Upper lobe of right lung (tissue), 1 donor: ENCODE data around the gene GLTPD2. TPM values are rescaled to one million over a fixed set of nuclear protein-coding genes. Genes with fewer than 3 reads are reported as not detected.

Source experiments
- ATAC-seq: fragments of 200-7000 bp; cut with Tn5 transposase; one replicate; pipeline ENCODE4 v1.9.1; 2020; ENCODE audit warnings: mild to moderate bottlenecking, moderate library complexity
- DNase-seq: peaks from one replicate; pipeline ENCODE4 v3.0.0-alpha.2; 2020
- H3K27ac ChIP-seq: fragments of 200-600 bp; one replicate; pipeline ENCODE4 v1.8.0; 2022
- H3K27me3 ChIP-seq: fragments of 200-600 bp; one replicate; pipeline ENCODE4 v1.8.0; 2022; ENCODE audit warnings: mild to moderate bottlenecking
- H3K36me3 ChIP-seq: fragments of 200-600 bp; one replicate; pipeline ENCODE4 v1.8.0; 2022
- H3K4me1 ChIP-seq: fragments of 200-600 bp; one replicate; pipeline ENCODE4 v1.8.0; 2022
- H3K4me3 ChIP-seq: fragments of 200-600 bp; one replicate; pipeline ENCODE4 v1.8.0; 2022; ENCODE audit warnings: mild to moderate bottlenecking
- H3K9me3 ChIP-seq: fragments of 200-600 bp; one replicate; pipeline ENCODE4 v1.8.0; 2022
- CTCF ChIP-seq: fragments of 200-600 bp; IDR thresholded peaks from one replicate; pipeline ENCODE4 v1.8.0; 2022; ENCODE audit warnings: antibody characterized with exemption
- intact Hi-C: fragments of 100-400 bp; cut with DNase I; formaldehyde crosslinking; loops from one replicate; pipeline ENCODE4 v1.11.0; 2022
- total RNA-seq: library from RNA; stranded (reverse); fragmentation: NEBNext Ultra II Directional; extraction: Animal tissue kit (Norgen Biotek cat#: 25700); gene quantifications from one replicate; pipeline ENCODE4 v1.2.1, GENCODE V29; 2021
- donor health status: DM: no; HTN: yes; CAD: no; lungs with severe emphysema.

Gene GLTPD2
- total RNA-seq, 1 donor from 2014 or later: not detected

- no peaks in the 10 kb centered on the region for H3K27me3 ChIP-seq
- H3K4me1 ChIP-seq: no peaks in the 10 kb centered on the region
- DNase-seq (no peak), ATAC-seq (no peak)
- H3K36me3 ChIP-seq: no peaks in the 10 kb centered on the region
- no peak overlapping the region for H3K27ac ChIP-seq
- no peak overlapping the region for H3K4me3 ChIP-seq
- TF ChIP-seq CTCF: no peak
- no peaks in the 10 kb centered on the region for H3K9me3 ChIP-seq
- intact Hi-C loops: no loop called here
These were observed 46.6 kb upstream of the GLTPD2 start for GRCh38 chr17:4742133-4742532.

- Histone ChIP-seq H3K27ac (no peak overlapping the region), H3K9me3 (no peaks in the 10 kb centered on the region), H3K27me3 (no peaks in the 10 kb centered on the region), H3K4me1 (no peaks in the 10 kb centered on the region), H3K36me3 (no peaks in the 10 kb centered on the region), H3K4me3 (no peak overlapping the region)
- DNase-seq: no peak
- intact Hi-C loops: no loop called here
- no peak for TF ChIP-seq CTCF
- no peak for ATAC-seq
These were observed 46.1 kb upstream of the GLTPD2 start for GRCh38 chr17:4742629-4743028.

- H3K9me3 ChIP-seq: no peaks in the 10 kb centered on the region
- no peak for TF ChIP-seq CTCF
- DNase-seq (no peak), ATAC-seq (no peak)
- no peak overlapping the region for H3K4me3 ChIP-seq
- no peaks in the 10 kb centered on the region for H3K27me3 ChIP-seq
- H3K27ac ChIP-seq: no peak overlapping the region
- H3K4me1 ChIP-seq: no peaks in the 10 kb centered on the region
- H3K36me3 ChIP-seq: no peaks in the 10 kb centered on the region
- intact Hi-C loops: no loop called here
These were observed 45.5 kb upstream of the GLTPD2 start for GRCh38 chr17:4743216-4743615.

GRCh38 chr17:4743898-4744297, 44.9 kb upstream of the GLTPD2 start:
- no peak for TF ChIP-seq CTCF
- H3K4me3 ChIP-seq: no peak overlapping the region
- DNase-seq (no peak), ATAC-seq (no peak)
- H3K36me3 ChIP-seq: no peaks in the 10 kb centered on the region
- no peaks in the 10 kb centered on the region for H3K27me3 ChIP-seq
- H3K4me1 ChIP-seq: no peaks in the 10 kb centered on the region
- intact Hi-C loops: no loop called here
- H3K9me3 ChIP-seq: no peaks in the 10 kb centered on the region
- H3K27ac ChIP-seq: no peak overlapping the region

- no peak for DNase-seq
- intact Hi-C loops: no loop called here
- H3K4me3 ChIP-seq: no peak overlapping the region
These were observed 43.5 kb upstream of the GLTPD2 start for GRCh38 chr17:4744999-4745969.

More at GRCh38 chr17:4744999-4745969, 43.5 kb upstream of the GLTPD2 start:
- H3K27ac ChIP-seq: no peak overlapping the region
- TF ChIP-seq CTCF: no peak
- H3K9me3 ChIP-seq: no peaks in the 10 kb centered on the region
- H3K27me3 ChIP-seq: peaks cover 4% of the 10 kb centered on the region
- no peaks in the 10 kb centered on the region for H3K36me3 ChIP-seq
- no peaks in the 10 kb centered on the region for H3K4me1 ChIP-seq
- no peak for ATAC-seq
